ENCODE data around the gene HNRNPF. TPM values are rescaled to one million over a fixed set of nuclear protein-coding genes. Genes with fewer than 3 reads are reported as not detected.
A peak's percentile ranks its signal among the peaks of the same experiment; 100 is the strongest.
"Not testable (repeated sequence)": the region's sequence is repeated elsewhere in the genome, so short reads cannot be mapped to it uniquely, and the experiment has no call there.

Gene HNRNPF
- total RNA-seq, 1 experiment from 2014 or later: 333 TPM

DNA sequence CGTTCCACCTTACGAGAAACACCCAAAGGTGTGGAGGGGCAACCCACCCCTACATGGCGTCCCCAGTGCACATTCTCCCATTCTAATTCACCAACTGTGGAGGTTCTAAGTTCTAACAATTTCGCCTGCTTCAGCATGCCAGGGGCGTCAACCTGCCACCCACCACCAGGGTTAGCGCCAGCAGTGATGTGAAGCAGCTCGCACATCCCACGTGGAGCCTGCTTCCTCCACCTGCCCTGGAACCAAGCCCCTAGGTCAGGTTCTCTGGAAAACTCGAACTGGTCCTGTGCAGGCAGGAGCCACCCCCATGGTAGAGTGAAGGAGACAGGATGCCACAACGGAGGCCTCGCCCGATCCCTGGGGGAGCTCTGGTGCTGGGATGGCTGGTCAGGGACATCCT, 70.9 kb downstream of the HNRNPF start:
- no peak overlapping the region for H3K9ac ChIP-seq (ENCODE audit: low read length)
- no peaks in the 10 kb centered on the region for H3K9me2 ChIP-seq (ENCODE audit: insufficient read depth)
- H3K4me1 ChIP-seq (ENCODE audit: control insufficient read depth in 1 of 2, insufficient read depth in 2 of 2, low read length in 2 of 2): peaks cover 10 to 28% of the 10 kb centered on the region in 2 experiments
- H3K4me3 ChIP-seq (replicated peaks in 1 of 2; ENCODE audit: low read depth in 1 of 2, low read length in 2 of 2): no peak overlapping the region
- no peaks in the 10 kb centered on the region for H3K27me3 ChIP-seq (ENCODE audit: insufficient read depth, low read length)
- no peak overlapping the region for H2AFZ ChIP-seq (ENCODE audit: low read depth, low read length, poor library complexity, severe bottlenecking)
- no peaks in the 10 kb centered on the region for H3K79me2 ChIP-seq (ENCODE audit: insufficient read depth, low read length)
- DNase-seq (ENCODE audit: low read depth, low spot score): no peak
- H3K4me2 ChIP-seq (ENCODE audit: low read length): no peak overlapping the region
- no peak for ATAC-seq
- no peaks in the 10 kb centered on the region for H4K20me1 ChIP-seq (ENCODE audit: insufficient read depth)
- RAD21 ChIA-PET (ENCODE audit: low non-redundant PET in 1 of 2, low total read pairs in 2 of 2, uncharacterized antibody in 2 of 2, unreplicated experiment in 2 of 2): no interaction called here
- BruUV-seq (replicated peaks): no TSS peak
- CTCF ChIA-PET: interaction anchor here (0.9 kb wide), 2 partner anchors 10 to 133 kb away, joined by 3 read pairs; no protein-coding TSS in a partner anchor
- no peak overlapping the region for H3K27ac ChIP-seq (ENCODE audit: low read depth, low read length)
- no peaks in the 10 kb centered on the region for H3K9me3 ChIP-seq (ENCODE audit: control insufficient read depth in 1 of 2, insufficient read depth in 1 of 2, low read depth in 1 of 2, low read length in 2 of 2)
- POLR2A ChIA-PET: no interaction called here
- intact Hi-C loops (cut with micrococcal nuclease): no loop called here
- no peaks in the 10 kb centered on the region for H3K36me3 ChIP-seq (ENCODE audit: control insufficient read depth in 1 of 2, insufficient read depth in 2 of 2, low read length in 2 of 2)
- TF ChIP-seq ELF1 (IDR thresholded peaks at IDR 0.05; ENCODE audit: borderline replicate concordance, low read depth): no peak
- TF ChIP-seq, protein P1, sequence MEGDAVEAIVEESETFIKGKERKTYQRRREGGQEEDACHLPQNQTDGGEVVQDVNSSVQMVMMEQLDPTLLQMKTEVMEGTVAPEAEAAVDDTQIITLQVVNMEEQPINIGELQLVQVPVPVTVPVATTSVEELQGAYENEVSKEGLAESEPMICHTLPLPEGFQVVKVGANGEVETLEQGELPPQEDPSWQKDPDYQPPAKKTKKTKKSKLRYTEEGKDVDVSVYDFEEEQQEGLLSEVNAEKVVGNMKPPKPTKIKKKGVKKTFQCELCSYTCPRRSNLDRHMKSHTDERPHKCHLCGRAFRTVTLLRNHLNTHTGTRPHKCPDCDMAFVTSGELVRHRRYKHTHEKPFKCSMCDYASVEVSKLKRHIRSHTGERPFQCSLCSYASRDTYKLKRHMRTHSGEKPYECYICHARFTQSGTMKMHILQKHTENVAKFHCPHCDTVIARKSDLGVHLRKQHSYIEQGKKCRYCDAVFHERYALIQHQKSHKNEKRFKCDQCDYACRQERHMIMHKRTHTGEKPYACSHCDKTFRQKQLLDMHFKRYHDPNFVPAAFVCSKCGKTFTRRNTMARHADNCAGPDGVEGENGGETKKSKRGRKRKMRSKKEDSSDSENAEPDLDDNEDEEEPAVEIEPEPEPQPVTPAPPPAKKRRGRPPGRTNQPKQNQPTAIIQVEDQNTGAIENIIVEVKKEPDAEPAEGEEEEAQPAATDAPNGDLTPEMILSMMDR (IDR thresholded peaks at IDR 0.05 in 2 of 3, conservative IDR thresholded peaks at IDR 0.05 in 1 of 3; ENCODE audit: borderline replicate concordance in 1 of 3, insufficient read depth in 1 of 3, low read depth in 2 of 3, low read length in 2 of 3): peak in 2 of 3 experiments; percentile 14 to 22; a peak in 3 of 6 replicates

- H3K36me3 ChIP-seq (ENCODE audit: control insufficient read depth in 1 of 2, insufficient read depth in 2 of 2, low read length in 2 of 2); POLR2A ChIA-PET; H3K27ac ChIP-seq (ENCODE audit: low read depth, low read length); intact Hi-C loops (cut with micrococcal nuclease); H2AFZ ChIP-seq (ENCODE audit: low read depth, low read length, poor library complexity, severe bottlenecking); H3K4me3 ChIP-seq (replicated peaks in 1 of 2; ENCODE audit: low read depth in 1 of 2, low read length in 2 of 2); DNase-seq (ENCODE audit: low read depth, low spot score); H3K9me3 ChIP-seq (ENCODE audit: control insufficient read depth in 1 of 2, insufficient read depth in 1 of 2, low read depth in 1 of 2, low read length in 2 of 2); CTCF ChIA-PET; ATAC-seq; H3K79me2 ChIP-seq (ENCODE audit: insufficient read depth, low read length); H3K27me3 ChIP-seq (ENCODE audit: insufficient read depth, low read length); H4K20me1 ChIP-seq (ENCODE audit: insufficient read depth); H3K4me2 ChIP-seq (ENCODE audit: low read length); RAD21 ChIA-PET (ENCODE audit: low non-redundant PET in 1 of 2, low total read pairs in 2 of 2, uncharacterized antibody in 2 of 2, unreplicated experiment in 2 of 2); H3K9ac ChIP-seq (ENCODE audit: low read length); H3K9me2 ChIP-seq (ENCODE audit: insufficient read depth); BruUV-seq (replicated peaks): not testable (repeated sequence)
- H3K4me1 ChIP-seq (ENCODE audit: control insufficient read depth in 1 of 2, insufficient read depth in 2 of 2, low read length in 2 of 2): peaks cover 10 to 28% of the 10 kb centered on the region in 2 experiments
These were observed 71.5 kb downstream of the HNRNPF start for GRCh38 chr10:43337536-43337935.
